ENCODE measurements around the gene CYP46A1.
A peak's percentile ranks its signal among the peaks of the same experiment; 100 is the strongest.

CYP46A1 gene

GRCh38 chr14:99674776-99675381 lies 9.2 kb upstream of the CYP46A1 start:
- DNase-seq, result no peak

GRCh38 chr14:99675382-99675835 lies 8.7 kb upstream of the CYP46A1 start:
- no peak for DNase-seq

- no peak for DNase-seq
Measured at GRCh38 chr14:99675951-99676350, 8.1 kb upstream of the CYP46A1 start.

GRCh38 chr14:99676657-99677056 lies 7.4 kb upstream of the CYP46A1 start:
- DNase-seq, result peak; percentile 36

GRCh38 chr14:99677231-99678140 lies 6.6 kb upstream of the CYP46A1 start:
- no peak for DNase-seq

- DNase-seq, result no peak
Measured at GRCh38 chr14:99678198-99678597, 5.9 kb upstream of the CYP46A1 start.

- no peak for DNase-seq
Measured at GRCh38 chr14:99679111-99679510, 5.0 kb upstream of the CYP46A1 start.

- DNase-seq, result no peak
Measured at GRCh38 chr14:99679543-99679942, 4.6 kb upstream of the CYP46A1 start.

GRCh38 chr14:99679996-99680395 lies 4.1 kb upstream of the CYP46A1 start:
- no peak for DNase-seq

GRCh38 chr14:99681101-99681831 lies 2.8 kb upstream of the CYP46A1 start:
- no peak for DNase-seq

GRCh38 chr14:99681832-99682148 lies 2.3 kb upstream of the CYP46A1 start:
- DNase-seq, result no peak

GRCh38 chr14:99682809-99683618 lies 1.1 kb upstream of the CYP46A1 start:
- DNase-seq, result peak; percentile 85

- DNase-seq, result peak; percentile 68
Measured at GRCh38 chr14:99684410-99684934, 374 bp downstream of the CYP46A1 start.

- no peak for DNase-seq
Measured at GRCh38 chr14:99685151-99685591, 1.1 kb downstream of the CYP46A1 start.

GRCh38 chr14:99685596-99685995 lies 1.5 kb downstream of the CYP46A1 start:
- DNase-seq, result no peak

- no peak for DNase-seq
Measured at GRCh38 chr14:99686557-99687283, 2.6 kb downstream of the CYP46A1 start.

- no peak for DNase-seq
Measured at GRCh38 chr14:99687284-99688209, 3.4 kb downstream of the CYP46A1 start.

GRCh38 chr14:99688210-99688581 lies 4.1 kb downstream of the CYP46A1 start:
- DNase-seq, result no peak

GRCh38 chr14:99688629-99689028 lies 4.5 kb downstream of the CYP46A1 start:
- DNase-seq, result no peak
